ENCODE results near the gene GLDC. TPM values are rescaled to one million over a fixed set of nuclear protein-coding genes. Genes with fewer than 3 reads are reported as not detected.
"Not testable (repeated sequence)": the region's sequence is repeated elsewhere in the genome, so short reads cannot be mapped to it uniquely, and the experiment has no call there.

GLDC gene
- total and polyA plus RNA-seq, 5 experiments from 2014 or later = 0.62 TPM; not detected in 4

DNA sequence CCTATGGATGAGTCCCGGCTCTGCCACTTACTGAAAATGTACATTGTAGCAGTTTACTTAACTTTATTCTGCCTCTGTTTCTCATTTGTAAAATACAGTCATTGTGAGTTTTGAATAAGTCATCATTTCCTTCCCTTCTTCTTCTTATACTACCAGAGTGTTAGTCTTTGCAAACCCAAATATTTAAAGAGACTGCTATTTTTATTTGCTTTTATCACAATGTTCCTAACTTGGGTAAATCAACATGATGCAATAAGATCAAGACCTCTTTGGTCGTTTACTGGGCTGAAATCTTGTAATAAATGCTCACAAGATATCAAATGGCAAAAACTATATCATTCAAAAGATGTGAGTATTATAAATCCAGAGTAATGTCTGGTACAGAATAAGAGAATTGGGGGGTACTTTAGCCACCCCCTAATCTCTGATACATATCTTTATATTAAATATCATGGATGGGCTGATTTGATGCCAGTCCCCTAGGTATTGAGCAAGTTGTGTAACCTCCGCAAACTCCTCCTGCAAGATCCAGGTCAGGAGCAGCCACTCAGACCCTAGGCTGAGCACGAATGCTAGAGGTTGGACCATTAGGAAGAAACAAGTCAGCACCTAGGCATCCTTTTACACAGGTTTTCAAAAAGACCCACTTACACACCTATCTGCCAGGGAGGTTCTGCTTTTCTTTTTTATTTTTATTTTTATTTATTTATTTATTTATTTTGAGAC is 13.3 kb upstream of the GLDC start:
- Mint-ChIP-seq H3K4me1 (peaks cover 3 to 10% (median 8%) of the 10 kb centered on the region in 4 donors), H3K27me3 (peaks cover 0 to 6% (median 4%) of the 10 kb centered on the region in 5 donors), H3K9me3 (peaks cover 0 to 2% (median 0%) of the 10 kb centered on the region in 9 donors), H3K36me3 (no peaks in the 10 kb centered on the region), H3K27ac (no peak overlapping the region), H3K4me3 (no peak overlapping the region)
- ATAC-seq (no peak), DNase-seq (no peak)
- POLR2A ChIA-PET = interaction anchor here (0.6 kb wide), 1 partner anchor 17 kb away, joined by 4 read pairs; no protein-coding TSS in a partner anchor

DNA sequence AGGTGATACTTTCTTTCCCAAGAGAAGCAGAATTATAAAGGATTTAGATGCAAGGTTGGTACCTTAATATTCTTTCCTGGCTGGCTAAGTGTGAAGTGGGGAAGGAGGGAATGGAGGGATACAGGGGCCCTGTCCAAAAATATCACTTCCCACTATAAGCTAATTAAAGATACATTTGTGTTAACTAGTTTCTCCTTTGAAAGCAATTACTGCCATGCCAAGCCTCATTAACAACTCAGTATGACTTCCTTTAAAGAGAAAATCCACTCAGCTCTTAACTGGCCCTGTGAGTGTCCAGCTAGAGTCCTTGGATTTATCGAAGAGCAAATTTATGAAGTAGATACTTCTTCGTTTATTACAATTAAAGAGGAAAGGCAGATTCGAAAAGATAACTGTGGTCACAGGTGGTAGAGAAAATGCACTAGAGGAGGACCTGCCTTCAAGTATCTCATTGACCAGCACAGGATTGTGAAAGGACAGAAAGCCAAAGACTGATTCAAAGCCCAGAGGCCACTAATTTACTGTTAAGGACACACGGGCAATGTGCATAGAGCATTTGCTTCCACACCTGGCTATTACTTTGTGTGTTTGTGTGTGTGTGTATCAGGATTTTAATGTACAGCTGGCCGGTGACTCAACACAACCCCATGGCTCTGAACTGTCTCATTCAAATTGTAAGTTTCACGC is 11.2 kb upstream of the GLDC start:
- Mint-ChIP-seq H3K27ac (no peak overlapping the region), H3K4me3 (no peak overlapping the region), H3K9me3 (peaks cover 0 to 2% (median 0%) of the 10 kb centered on the region in 9 donors), H3K36me3 (no peaks in the 10 kb centered on the region), H3K27me3 (peaks cover 2 to 12% (median 6%) of the 10 kb centered on the region in 5 donors), H3K4me1 (peaks cover 5 to 10% (median 8%) of the 10 kb centered on the region in 4 donors)
- no peak for DNase-seq
- POLR2A ChIA-PET = no interaction called here
- no peak for ATAC-seq

DNA sequence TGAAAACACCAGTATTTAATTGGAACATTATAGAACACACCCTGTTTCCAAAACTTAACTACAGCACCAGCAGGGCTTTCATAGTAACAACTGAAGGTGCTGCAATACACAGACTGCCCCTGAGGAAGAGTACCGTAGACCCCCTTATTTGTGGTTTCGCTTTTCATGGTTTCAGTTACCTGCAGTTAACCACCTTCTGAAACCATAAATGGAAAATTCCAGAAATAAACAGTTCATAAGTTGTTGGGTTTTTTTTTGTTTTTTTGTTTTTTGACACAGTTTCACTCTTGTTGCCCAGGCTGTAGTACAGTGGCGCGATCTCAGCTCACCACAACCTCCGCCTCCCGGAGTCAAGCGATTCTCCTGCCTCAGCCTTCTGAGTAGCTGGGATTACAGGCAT is 9.5 kb upstream of the GLDC start:
- POLR2A ChIA-PET = no interaction called here
- Mint-ChIP-seq H3K4me3 (peak overlapping the region in 9 of 10 donors; percentile 8 to 76 (median 65)), H3K36me3 (no peaks in the 10 kb centered on the region), H3K4me1 (peaks cover 5 to 10% (median 8%) of the 10 kb centered on the region in 4 donors), H3K9me3 (peaks cover 0 to 2% (median 0%) of the 10 kb centered on the region in 9 donors), H3K27ac (peak overlapping the region in 1 of 10 donors; percentile 4), H3K27me3 (peaks cover 2 to 12% (median 6%) of the 10 kb centered on the region in 5 donors)
- no peak for DNase-seq
- peak in 1 of 2 donors; percentile 58 for ATAC-seq

DNA sequence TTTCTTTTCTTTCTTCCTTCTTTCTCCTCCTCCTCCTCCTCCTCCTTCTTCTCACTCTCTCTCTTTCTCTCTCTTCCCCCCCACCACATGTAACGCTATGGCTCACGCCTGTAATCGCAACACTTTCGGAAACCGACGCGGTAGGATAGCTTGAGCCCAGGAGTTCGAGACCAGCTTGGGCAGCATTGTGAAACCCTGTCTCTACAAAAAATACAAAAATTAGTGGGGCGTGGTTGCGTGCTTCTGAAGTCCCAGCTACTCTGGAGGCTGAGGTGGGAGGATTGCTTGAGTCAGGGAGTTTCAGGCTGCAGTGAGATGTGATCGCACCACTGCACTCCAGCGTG is 736 bp upstream of the GLDC start:
- Mint-ChIP-seq H3K4me3 (peak overlapping the region; percentile 73 to 88 (median 84)), H3K27ac (peak overlapping the region in 3 of 10 donors; percentile 53 to 83 (median 56)), H3K4me1 (peaks cover 11 to 23% (median 21%) of the 10 kb centered on the region in 4 donors), H3K27me3 (peaks cover 28 to 68% (median 46%) of the 10 kb centered on the region in 5 donors), H3K36me3 (peaks cover 0 to 3% (median 0%) of the 10 kb centered on the region in 3 donors), H3K9me3 (peaks cover 0 to 3% (median 0%) of the 10 kb centered on the region in 9 donors)
- no peak for ATAC-seq
- no peak for DNase-seq
- POLR2A ChIA-PET = no interaction called here

DNA sequence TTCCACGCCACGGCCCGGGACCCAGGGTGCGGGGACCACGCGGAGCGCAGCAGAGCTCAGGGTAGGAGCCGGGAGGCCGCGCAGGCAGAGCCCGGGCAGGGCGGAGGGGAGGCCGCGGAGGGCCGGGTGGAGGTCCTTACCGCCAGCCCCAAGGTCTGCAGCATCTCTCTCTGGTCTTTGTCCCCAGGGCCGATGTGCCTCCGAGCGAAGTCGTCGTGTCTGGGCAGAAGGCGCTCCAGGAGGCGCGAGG is 499 bp downstream of the GLDC start:
- peak in 5 of 10 donors; percentile 5 to 31 (median 25) for DNase-seq
- peaks cover 37 to 81% (median 57%) of the 10 kb centered on the region in 5 donors for H3K27me3 Mint-ChIP-seq

DNA sequence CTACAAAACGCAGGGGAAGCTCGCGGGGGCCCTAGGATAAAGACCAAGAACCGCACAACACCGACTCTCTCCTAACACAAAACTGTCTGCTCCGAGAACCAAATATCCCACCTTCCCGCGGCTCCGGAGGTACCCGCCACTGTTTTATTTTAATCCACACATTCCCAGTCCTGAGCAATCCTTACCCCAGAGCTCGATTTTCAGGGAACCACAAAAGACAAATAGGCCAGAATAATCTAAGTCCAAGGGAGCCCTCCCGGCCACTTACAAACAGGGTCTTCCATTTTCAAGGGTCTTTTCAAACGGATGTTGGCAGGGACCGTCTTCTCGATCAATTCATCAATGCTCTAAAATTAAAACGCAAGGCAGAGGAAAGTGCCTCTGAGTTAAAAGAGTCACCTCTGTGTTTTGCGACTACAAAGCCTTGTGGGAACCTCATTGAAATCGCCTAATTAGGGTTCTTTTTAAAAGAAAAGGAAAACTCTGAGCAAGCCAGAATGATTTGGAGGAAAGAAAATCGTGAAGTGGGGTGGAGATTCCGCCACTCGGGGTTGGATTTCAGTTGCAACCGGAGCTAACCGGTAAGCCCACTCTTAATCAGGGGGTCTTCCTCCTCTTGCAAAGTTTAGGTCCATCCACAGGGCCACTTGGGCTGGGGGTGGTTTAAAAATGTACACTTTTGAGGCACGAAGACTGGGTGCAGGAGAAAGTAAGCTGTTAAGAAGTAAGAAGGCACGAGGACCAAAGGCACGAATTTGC is 1.0 kb downstream of the GLDC start:
- POLR2A ChIA-PET = no interaction called here
- Mint-ChIP-seq H3K27me3 (peaks cover 39 to 86% (median 59%) of the 10 kb centered on the region in 5 donors), H3K36me3 (peaks cover 0 to 3% (median 0%) of the 10 kb centered on the region in 3 donors), H3K9me3 (peaks cover 0 to 3% (median 0%) of the 10 kb centered on the region in 9 donors), H3K4me3 (peak overlapping the region; percentile 69 to 88 (median 82)), H3K27ac (peak overlapping the region in 2 of 10 donors; percentile 12 to 75), H3K4me1 (peaks cover 11 to 23% (median 21%) of the 10 kb centered on the region in 4 donors)
- DNase-seq = peak in 3 of 10 donors; percentile 6 to 13 (median 13)
- peak in 1 of 2 donors; percentile 31 for ATAC-seq

More for the DNA sequence above, 499 bp downstream of the GLDC start:
- peaks cover 11 to 23% (median 21%) of the 10 kb centered on the region in 4 donors for H3K4me1 Mint-ChIP-seq
- H3K4me3 Mint-ChIP-seq = peak overlapping the region; percentile 69 to 88 (median 82)
- peak overlapping the region in 2 of 10 donors; percentile 12 to 75 for H3K27ac Mint-ChIP-seq
- peak; percentile 65 to 72 for ATAC-seq
- H3K36me3 Mint-ChIP-seq, POLR2A ChIA-PET, H3K9me3 Mint-ChIP-seq: not testable (repeated sequence)

DNA sequence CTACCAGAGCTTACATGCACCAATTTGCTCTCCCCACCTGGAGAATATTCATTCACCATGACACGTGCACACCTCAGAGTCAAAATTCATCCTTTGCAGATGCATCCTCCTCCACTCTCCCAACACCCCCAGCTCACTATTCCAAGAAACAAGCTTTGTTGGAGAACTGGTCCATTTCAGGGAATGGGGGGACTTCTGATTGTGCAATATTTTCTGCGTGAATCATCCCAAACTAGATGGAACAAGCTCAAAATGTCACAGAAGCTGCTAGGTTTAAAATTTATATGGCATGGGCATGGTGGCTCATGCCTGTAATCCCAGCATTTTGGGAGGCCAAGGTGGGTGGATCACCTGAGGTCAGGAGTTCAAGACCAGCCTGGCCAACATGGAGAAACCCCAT is 3.6 kb downstream of the GLDC start:
- DNase-seq = no peak
- Mint-ChIP-seq H3K27ac (no peak overlapping the region), H3K4me1 (peaks cover 11 to 23% (median 21%) of the 10 kb centered on the region in 4 donors), H3K9me3 (peaks cover 0 to 3% (median 0%) of the 10 kb centered on the region in 9 donors), H3K36me3 (peaks cover 0 to 3% (median 0%) of the 10 kb centered on the region in 3 donors), H3K27me3 (peaks cover 41 to 87% (median 56%) of the 10 kb centered on the region in 5 donors), H3K4me3 (no peak overlapping the region)
- POLR2A ChIA-PET = interaction anchor here (0.6 kb wide), 1 partner anchor 61 kb away, joined by 3 read pairs; no protein-coding TSS in a partner anchor
- no peak for ATAC-seq

DNA sequence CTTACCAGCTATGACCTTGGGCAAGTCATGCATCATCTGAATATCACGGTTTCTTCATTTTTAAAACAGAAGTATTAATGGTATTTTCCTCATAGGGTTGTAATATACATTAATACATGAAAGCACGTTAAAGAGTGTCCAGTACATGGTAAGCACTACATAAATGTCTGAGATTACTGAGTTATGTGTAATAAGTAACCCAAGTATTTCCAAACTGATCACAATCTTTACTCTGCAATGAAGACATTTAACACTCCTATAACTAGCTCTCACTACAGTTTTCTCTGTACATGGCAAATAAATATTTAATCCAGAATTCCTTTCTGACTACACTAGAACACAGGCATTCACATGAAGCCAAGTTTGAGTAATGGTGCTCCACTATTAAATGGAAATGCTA is 4.0 kb downstream of the GLDC start:
- ATAC-seq = no peak
- no peak for DNase-seq
- Mint-ChIP-seq H3K27ac (no peak overlapping the region), H3K36me3 (peaks cover 0 to 3% (median 0%) of the 10 kb centered on the region in 3 donors), H3K4me1 (peaks cover 11 to 23% (median 21%) of the 10 kb centered on the region in 4 donors), H3K9me3 (peaks cover 0 to 3% (median 0%) of the 10 kb centered on the region in 9 donors), H3K4me3 (peak overlapping the region in 1 of 10 donors; percentile 29), H3K27me3 (peaks cover 41 to 83% (median 55%) of the 10 kb centered on the region in 5 donors)
- POLR2A ChIA-PET = interaction anchor here (0.6 kb wide), 1 partner anchor 62 kb away, joined by 3 read pairs; no protein-coding TSS in a partner anchor

DNA sequence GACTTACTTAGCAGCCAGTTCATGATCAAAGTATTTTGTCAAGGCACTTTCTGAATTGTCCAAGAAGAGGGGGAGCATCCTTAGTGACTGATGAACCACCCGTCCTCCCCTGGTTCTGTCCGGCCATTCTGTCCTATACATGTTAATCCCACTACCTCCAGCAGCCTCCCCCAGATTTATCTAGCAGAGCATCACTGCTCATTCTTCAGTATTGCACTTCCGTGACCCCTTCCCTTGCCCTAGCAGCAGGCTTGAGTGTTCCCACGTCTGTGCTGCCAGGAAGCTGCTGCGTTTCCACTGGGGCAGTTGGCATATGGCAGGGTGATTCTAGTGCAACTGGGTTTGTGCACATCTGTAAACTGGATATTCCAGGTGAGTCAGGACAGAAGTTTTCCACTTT is 4.5 kb downstream of the GLDC start:
- Mint-ChIP-seq H3K4me1 (peaks cover 9 to 19% (median 17%) of the 10 kb centered on the region in 4 donors), H3K4me3 (no peak overlapping the region), H3K27ac (no peak overlapping the region), H3K9me3 (peaks cover 0 to 3% (median 0%) of the 10 kb centered on the region in 9 donors), H3K36me3 (peaks cover 0 to 3% (median 0%) of the 10 kb centered on the region in 3 donors), H3K27me3 (peaks cover 42 to 84% (median 53%) of the 10 kb centered on the region in 5 donors)
- ATAC-seq (no peak), DNase-seq (no peak)
- POLR2A ChIA-PET = interaction anchor here (0.6 kb wide), 1 partner anchor 62 kb away, joined by 3 read pairs; no protein-coding TSS in a partner anchor

DNA sequence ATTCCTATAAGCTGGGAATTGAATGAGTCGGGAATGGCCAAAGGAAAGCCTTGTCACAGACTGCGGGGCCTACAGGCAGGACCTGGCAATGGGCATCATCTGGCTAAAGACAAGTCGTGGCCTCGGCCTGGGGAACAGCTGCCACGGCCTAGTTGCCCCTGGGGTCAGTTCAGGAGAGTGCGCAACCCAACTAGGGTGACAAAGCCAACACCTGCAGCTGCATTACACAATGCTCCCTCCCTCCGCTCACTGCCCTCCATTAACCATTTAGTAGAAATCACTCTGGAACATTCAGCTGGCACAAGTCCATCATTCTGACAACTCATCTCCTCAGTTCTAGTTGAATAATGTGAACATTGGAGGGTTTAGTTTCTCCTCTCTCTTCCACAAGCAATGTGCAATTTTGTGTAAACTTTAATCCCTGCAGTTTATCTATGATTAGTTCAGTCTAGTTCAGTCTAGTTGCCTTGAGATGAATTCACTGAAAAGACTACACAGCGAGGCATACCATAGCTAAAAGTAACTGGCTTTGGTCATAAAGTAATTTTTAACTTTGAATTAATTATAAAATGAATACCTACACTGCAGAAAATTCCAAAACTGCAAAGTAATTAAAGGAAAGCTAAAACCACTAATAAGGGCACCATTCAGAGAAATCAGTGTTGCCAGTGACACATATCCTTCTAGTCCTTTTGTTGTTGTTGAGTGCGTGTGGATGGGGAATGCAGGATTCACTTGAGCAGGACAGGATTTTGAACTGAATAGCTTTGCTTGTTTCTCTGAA is 5.1 kb downstream of the GLDC start:
- peaks cover 42 to 78% (median 50%) of the 10 kb centered on the region in 5 donors for H3K27me3 Mint-ChIP-seq
- no peak overlapping the region for H3K4me3 Mint-ChIP-seq
- peaks cover 0 to 3% (median 0%) of the 10 kb centered on the region in 3 donors for H3K36me3 Mint-ChIP-seq
- POLR2A ChIA-PET = no interaction called here
- peaks cover 0 to 3% (median 0%) of the 10 kb centered on the region in 9 donors for H3K9me3 Mint-ChIP-seq
- peaks cover 9 to 15% (median 11%) of the 10 kb centered on the region in 4 donors for H3K4me1 Mint-ChIP-seq
- no peak for DNase-seq
- no peak overlapping the region for H3K27ac Mint-ChIP-seq
- ATAC-seq = no peak

DNA sequence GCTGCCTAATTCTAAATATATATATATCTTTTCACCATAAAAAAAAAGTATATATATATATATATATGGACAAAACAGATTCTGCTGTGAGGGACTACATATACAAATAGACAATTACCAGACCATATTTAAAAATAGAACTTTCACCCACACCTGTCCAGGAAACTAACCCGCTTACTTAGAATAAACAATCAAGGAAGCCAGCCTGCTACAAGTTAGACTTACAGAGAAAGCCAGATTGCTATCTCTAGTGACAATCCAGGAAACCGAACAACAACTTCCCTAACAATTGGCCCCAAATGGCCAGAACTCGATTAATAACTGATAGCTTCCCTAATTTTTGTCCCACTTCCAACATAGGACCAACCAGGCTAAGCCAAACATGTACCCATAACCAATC is 5.9 kb downstream of the GLDC start:
- Mint-ChIP-seq H3K36me3 (peaks cover 0 to 3% (median 0%) of the 10 kb centered on the region in 3 donors), H3K4me1 (peaks cover 6 to 11% (median 7%) of the 10 kb centered on the region in 4 donors), H3K27me3 (peaks cover 42 to 76% (median 53%) of the 10 kb centered on the region in 5 donors), H3K4me3 (no peak overlapping the region), H3K27ac (no peak overlapping the region), H3K9me3 (peaks cover 0 to 3% (median 0%) of the 10 kb centered on the region in 9 donors)
- ATAC-seq = no peak
- no peak for DNase-seq
- POLR2A ChIA-PET = interaction anchor here (0.5 kb wide), 1 partner anchor 54 kb away, joined by 4 read pairs; no protein-coding TSS in a partner anchor

Data from naive thymus-derived CD8-positive, alpha-beta T cell (primary cell).